Stimulated activated CD8-positive, alpha-beta memory T cell treated with anti-CD3 and anti-CD28 coated beads, Interleukin-4, amount 100 ng/mL, for 48 hours (primary cell): ENCODE data around the gene LIPH.

Experiments
- DNase-seq: peaks from one replicate; pipeline ENCODE4 v3.0.0-alpha.2; 2020

LIPH gene

DNA sequence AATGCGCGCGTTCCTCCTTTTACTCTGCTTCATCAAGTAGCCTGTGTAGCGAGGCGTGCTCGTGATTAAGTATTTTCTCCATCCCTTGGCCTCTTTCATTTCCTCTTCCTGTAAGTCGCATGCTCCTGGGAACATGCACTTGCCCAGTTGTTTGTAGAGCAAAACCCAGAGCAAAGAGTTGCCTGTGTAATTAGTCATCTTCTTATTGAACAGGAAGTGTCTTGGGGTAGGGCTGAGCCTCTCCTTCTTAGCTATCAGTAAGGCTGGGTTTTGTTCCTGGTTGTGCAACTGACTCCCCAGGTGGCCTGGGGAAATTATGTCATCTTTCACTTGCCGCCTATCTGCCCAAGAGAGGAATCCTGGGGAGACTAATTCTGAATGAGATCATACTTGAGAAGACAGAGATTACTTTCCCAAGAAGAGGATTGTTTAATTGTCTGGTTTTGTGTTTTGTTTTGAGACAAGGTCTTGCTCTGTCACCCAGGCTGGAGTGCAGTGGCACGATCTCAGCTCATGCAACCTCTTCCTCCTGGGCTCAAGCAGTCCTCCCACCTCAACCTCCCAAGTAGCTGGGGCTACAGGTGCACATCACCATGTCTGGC lies 14.9 kb downstream of the LIPH start:
- DNase-seq: peak; percentile 56

DNA sequence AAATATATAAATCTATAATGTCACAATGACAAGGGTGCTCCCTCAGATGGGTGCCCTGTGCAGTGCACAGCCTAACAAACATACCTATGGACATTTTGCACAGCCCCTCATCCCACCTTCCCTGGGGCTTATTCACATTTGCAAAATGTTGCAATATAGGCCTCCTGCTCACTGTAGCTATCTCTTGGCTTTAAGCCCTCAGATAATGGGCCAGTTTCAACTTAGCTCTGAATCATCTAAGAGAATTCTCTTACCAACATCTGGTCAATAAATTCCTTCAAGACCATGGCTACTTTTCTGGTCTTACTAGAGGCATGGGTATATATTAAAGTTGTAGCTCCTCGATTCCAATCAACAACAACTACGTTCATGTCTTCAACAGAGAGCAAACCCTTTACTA lies 17.9 kb downstream of the LIPH start:
- no peak for DNase-seq

DNA sequence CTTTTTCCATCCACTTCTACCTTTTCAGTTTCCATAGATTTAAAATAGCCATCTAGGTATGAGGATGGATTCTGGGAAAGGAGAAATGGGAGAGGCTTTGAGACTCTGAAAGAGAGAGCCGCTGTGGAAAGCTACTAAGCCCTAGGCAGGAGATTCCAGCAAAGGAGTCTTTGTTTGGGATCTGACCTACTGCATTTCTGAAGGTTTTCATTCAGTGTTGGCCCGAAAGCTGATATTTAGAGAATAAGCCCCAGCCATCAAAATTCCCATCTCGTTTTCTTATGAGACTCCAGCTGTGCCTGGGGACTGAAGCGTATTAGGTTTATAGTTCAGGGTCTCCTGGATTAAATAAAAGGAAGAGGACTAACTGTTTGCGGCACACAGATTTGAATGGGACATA lies 19.5 kb downstream of the LIPH start:
- DNase-seq: no peak

DNA sequence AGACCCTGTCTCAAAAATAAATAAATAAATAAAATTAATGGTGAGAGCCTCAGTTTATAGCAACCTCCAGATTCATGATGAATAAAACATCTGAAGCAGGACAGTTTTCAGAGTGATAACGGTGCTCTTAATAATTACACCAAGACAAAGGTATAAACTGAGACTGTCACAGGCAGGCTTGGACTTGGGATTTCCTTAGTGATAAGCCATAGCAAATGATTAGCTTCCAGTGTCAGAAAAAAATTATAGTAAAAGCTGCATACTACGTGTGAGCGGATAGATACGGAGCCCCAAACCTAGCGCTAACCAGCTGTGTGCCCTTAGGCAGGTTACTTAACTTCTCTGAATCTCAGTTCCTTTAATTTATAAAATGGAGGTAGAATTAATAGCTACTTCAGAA lies 21.5 kb downstream of the LIPH start:
- DNase-seq: no peak

DNA sequence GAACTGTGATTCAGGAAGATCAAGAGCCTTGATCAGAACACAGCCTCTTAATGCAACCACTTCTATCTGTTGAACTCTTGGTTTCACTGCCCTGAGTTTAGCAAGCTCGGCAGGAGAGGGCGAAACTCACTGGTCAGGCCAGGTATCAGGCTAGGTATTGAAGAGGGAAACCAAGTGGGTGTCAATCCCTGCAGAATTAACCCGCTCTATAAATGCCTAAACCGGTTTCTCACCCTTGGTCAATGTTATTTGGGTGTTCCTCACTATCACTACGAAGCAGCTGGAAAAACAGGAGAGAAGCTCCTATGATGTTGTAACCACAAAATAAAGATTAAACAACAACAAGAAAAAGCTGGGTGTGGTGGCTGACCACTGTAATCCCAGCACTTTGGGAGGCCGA lies 23.9 kb downstream of the LIPH start:
- DNase-seq: no peak

DNA sequence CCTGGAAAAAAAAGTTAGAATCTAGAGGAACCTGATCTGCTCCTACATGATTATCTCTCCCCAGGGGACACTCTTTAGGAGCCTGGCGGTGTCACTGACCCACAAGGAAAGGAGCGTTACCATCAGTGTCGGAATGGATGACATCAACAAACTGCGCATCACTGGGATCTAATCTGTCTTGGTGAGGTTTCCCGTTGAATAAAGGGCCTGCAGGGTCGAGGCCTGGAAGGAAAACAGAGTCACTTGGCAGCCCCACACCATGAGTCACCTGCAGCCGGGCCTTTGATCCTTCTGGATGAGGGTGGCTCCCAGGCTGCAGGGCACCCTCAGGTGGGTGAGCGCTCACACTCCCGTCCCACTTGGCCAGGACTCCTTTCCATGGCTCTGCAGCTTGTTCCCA lies 25.0 kb downstream of the LIPH start:
- DNase-seq: no peak

DNA sequence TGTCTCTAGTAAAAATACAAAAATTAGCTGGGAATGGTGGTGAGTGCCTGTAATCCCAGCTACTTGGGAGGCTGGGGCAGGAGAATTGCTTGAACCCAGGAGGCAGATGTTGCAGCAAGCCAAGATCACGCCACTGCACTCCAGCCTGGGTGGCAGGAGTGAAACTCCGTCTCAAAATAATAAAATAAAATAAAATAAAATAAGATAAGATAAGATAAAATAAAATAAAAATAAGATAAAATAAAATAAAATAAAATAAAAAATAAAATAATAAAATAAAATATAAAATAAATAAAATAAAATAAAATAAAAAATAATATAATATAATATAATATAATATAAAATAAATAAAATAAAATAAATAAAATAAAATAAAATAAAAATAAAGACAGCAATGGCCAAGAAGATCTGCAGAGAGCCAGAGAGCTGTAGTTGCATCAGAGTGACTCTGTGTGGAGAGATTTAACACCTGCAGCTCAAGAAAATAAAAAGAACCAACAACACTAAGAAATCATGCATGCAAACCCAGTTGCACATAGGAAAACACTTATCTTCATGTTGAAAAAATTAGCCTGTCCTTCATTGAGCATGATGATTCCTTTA lies 25.9 kb downstream of the LIPH start:
- no peak for DNase-seq

DNA sequence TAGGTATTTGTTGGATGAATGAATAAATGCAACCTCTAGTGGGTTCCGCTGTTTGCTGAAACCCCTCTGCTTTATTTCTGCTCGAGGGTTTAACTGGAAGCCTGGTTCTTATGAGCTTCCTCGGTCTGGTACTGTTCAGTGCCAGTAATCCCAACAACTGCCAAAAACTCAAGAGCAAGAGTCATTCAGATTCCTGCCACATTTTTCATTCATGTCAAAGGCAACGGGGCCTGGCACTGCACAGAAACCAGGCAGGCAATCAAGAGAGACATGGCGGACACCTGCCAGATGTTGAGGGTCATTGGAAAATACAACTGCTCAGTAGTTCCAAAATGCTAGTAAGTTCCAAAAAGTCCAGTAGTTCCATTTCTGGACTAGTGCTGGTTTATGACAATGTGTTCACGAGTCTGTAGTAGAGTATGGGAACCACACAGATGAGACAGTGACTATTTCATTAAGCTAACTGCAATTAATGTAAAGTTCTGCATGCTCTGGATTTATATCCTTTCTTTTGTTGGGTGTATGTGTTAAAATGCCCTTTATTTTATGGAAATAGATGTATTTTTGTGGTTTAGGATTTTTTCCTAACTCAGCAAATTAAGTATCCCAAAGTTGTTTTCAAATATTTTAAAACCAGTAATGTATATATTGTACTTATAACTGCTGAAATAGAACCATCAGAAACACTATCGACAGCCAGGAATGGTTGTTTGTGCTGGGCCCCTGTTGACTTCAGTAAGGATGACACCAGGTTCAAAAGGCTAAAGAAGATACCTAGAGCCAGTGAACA lies 30.8 kb downstream of the LIPH start:
- no peak for DNase-seq

DNA sequence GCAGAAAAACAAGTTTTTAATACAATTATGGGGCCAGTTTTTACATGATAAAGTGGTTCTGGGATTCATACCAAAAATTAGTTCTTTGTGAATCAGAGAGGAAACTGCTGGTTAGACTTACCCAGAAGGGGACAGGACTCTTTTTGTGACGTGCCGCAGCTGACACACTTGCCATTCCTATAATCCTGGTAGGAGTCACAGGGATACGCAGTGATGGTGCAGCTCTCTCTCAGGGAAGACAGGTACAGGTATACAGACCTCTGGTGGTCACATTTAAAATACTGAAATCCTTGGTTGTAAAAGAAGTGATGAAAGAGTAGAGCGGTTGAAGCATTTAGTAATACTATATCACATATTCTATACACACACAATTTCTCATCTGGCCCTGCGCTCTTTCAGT lies 33.4 kb downstream of the LIPH start:
- no peak for DNase-seq

DNA sequence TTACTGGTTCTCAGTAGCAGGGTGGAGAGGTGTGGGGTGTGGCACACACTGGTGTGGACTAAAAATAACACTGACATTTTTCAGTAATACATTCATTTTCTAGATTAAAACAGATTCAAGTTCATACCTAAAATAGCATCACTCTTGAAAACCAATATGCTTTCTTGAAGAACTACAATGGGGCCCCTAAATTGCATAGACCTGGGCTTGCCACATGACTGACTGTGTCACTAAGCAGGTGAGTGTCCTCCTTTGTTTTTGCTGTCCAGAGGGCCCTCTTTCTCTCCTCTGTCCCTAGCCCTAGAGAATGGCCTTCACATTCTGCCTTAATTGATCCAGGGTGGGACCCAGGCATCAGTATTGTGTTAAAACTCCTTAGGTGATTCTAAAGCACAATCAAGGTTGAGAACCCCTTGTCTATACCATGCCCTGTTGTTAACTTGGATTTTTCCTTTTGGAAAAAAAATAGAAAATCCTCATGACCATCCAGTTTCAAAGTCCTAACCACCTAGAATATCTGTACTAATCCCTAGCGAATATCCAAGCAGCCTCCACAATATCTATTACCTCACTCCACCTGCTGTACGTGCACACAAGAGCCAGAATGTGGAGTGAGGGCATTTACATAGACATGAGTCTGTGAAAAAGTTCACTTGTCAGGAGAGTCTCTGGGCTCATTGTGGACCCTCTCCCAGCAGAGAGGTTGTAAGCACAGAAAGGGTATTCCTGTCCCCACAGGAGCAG lies 34.8 kb downstream of the LIPH start:
- no peak for DNase-seq

DNA sequence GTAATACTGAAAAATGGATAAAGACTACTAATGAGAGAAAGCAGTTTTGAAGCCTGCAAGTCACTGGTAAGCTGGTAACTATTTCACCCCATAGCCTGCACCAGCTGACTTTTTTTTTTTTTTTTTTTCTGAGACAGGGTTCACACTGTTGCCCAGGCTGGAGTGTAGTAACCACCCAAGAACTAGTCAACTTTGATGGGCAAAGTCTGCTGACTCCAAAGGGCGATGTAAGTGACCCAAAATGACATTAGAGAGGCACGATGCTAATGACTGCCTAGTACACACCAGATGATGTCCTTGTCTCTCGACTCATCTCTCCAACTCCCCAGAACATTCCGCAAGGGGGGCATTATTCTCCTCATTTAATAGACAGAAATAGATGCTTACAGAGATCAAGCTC lies 40.7 kb downstream of the LIPH start:
- no peak for DNase-seq

DNA sequence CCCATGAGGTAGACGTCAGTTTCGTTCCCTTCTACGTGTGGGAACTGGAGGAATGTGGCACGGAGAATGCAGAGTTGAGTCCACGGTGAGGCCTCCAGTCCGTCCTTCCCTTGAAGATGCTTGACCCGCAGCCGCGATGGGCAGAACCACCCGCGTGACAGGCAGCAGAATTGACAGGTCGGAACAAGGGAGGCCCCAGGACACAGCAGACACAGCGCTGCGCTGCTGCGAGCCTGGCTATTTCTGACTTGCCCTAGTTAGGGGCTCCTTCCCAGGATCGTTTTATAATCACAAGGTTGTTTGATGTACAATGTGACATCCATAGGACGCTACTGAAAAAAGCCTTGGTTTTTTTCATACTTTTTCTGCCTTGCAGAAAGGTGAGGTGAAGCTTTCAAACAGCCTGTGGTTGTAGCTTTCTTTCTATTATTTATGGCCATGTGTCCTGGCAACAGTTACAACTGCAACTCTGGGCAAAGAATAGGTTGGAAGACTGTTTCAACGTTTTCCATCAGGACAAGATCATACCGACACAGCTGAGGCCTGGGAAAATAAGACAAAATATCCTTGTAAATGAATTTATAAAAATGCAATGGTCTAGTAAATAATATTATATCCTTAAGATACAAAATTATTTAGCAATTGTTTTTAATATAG lies 43.9 kb downstream of the LIPH start:
- DNase-seq: no peak

DNA sequence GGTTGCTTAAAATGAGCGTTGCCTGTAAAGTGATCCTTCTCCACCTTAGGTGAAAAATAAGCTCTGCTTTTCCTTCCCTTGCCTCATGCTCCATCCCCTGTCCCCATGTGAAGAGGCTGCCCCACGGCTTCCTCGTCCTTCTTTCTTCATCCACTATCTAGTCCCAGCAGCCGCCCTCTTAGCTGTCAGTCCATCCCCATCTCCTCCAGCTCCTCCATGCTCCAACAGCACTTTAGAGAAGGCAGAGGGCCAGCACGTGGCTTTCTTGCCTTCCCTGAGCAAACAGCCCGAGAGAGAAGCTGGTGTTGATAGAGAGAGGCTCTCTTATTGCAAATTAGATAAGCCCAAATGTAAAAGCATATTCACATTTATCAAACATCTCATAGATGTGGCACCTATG lies 44.5 kb downstream of the LIPH start:
- DNase-seq: no peak

DNA sequence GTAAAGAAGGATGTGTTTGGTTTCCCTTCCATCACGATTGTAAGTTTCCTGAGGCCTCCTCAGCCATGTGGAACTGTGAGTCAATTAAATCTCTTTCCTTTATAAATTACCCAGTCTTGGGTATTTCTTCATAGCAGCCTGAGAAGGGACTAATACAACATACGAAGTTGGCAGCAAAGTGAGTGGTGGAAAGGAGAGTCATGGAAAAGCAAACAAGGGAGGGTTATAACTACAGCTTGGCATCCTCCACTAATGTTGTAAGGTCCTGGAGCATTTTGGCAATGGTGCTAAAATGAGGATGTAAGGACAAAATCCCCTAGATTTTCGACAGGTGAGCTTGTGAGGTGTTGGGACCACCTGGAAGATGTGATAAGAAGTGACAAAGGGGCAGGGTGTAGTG lies 47.8 kb downstream of the LIPH start:
- DNase-seq: no peak

DNA sequence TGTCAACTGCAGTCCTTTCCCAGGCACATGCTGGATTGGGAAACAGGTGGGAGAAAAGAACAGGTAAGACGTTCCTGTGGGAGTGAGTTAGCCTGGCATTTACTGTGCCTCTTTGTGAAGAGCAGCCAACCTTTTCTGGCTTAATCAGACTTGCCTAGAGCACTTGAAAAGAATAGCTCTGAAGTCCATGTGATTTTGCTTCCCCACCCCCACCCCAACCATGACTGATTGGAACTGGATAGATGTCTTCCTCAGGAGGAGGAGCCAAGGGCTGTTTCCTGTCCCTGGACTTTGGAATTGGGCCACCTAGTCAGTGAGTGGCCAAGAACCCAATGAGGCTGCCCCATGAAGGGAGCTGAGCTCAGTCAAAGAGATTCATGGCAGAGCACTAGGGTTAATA lies 48.9 kb downstream of the LIPH start:
- no peak for DNase-seq

DNA sequence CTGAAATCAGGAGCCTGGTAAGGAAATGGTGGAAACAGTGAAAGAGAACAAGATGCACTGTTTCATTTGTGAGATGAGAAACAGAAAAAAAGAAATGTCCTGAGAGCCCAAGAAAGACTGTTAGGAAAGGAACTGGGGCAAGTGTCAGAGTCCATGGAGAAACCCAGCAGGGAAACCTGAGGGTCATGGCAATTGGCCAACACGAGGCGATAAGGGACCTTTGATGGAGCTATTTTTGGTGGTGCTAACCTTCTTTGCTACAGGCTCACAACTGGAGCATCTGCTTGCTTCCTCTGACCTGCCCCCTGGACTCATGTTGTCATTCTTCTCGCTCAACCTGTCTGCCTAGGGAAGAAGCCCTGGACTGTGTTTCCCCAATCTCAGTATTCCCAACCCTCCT lies 49.4 kb downstream of the LIPH start:
- DNase-seq: no peak

DNA sequence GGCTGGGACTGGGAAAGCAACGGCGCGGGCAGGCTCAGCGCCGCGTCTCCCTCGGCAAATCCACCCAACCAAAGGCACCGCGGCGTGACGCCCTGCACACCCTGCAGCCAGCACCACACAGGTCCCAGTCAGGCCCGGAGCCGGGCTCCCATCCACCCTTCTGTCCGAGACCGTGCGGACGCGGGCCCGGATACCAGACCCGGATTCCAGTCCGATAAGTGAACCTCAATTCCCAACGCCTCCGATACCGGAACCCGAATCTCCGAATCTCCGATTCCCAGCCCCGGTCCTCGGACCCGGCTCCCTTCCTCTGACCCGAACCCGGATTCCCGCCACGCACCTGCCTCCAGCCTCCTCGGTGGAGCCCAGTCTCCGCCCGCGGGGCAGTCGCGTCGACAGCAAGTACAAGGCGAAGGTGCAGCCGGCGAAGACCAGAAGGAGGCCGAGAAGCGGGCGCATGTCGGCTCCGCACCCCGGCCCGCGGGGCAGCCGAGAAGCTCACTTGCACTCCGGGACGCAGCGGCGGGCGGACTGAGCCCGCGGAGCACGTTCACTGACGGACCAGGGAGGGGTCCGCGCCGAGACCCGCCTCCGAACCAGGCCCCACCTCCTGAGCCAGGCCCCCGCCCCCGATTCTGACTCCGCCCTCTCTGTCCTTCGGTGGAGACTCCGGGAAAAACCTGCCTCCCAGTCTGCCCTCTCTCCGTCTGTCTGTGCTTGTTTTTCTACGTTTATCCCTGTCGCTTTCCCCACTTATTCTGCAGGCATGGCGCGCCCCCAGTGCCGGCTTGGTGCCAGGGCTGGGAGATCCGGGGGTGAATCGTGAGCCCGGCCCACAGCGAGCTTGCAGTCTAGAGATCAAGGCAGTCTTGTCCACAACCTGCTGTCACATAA lies 53.6 kb downstream of the LIPH start, which contains the start of gene TMEM41A:
TMEM41A (minus strand) TSS at position 533 of the 894 bp plus-strand sequence; CDS start at position 459, 74 bp downstream.
- peak; percentile 95 for DNase-seq

DNA sequence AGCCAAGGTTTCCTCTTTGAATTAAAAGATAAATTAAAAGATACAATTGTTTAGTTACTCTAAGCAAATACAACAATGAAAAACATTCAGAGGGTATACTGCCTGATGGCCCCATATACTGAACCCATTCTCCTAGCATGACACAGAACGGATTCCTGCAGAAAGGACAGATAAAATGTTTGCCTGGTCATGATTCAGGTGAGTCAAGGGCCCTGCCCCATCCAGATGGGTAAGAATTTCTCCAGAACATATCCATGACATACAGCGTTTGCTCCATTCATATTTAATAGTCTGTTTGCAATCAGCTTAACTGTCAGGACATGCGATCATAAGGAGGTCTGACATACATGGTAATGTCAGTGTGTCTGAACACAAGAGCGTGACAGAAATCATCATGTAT lies 62.1 kb downstream of the LIPH start:
- no peak for DNase-seq

DNA sequence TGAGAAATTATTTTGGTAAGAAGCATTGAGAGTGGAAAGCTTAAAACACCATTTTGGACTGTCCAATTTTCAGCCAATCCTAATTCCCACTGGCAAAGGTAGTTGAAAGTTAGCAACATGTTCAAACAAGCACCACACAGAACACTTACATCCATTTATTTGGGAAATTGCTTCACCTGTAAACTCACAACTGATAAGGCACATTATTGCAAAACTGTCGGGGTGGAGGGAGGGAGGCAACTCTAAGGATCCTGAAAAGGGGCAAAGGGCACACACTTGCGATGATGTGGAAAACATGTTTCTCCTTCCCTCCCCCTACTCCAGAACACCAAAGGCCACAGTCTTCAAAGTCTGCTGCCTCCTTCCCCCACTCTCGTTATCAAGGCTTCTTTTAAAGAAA lies 62.9 kb downstream of the LIPH start:
- DNase-seq: no peak

DNA sequence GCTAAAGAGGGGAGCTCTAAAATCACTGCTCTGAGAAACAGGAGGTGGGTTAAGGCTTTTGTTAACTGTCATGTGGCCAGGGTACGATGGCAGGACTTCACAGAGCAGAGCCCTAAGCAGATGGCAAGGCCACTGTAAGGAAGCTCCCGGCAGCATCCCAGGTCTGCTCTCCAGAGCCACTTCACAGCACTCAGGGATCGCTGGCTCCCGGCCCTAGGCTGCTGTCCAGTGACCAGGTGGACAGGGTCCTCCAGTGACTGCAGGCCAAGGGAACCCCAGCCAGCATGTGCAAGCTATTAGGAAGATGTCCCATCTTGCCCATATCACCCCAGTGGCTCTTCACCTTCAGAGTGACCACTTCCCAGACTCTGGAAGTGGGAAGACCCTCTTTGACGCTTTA lies 63.9 kb downstream of the LIPH start:
- no peak for DNase-seq

DNA sequence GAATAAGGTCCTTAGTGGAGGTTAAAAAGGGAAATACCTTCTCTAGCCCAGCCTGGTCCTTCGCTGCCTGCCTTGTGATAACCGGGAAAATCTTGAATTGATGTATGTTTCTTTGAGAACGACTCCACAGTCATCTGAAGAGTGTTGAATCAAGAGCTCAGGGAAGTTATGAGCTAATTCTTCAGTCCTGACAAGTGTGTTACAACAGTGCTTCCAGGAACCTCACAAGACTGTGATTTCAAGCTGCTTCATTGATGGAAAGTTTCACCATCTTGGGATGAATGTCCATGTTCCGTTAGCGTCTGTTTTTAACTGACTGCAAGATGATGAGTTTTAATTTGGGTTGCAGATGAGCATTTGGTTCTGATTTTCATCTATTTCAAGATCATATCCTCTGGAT lies 66.0 kb downstream of the LIPH start:
- no peak for DNase-seq

DNA sequence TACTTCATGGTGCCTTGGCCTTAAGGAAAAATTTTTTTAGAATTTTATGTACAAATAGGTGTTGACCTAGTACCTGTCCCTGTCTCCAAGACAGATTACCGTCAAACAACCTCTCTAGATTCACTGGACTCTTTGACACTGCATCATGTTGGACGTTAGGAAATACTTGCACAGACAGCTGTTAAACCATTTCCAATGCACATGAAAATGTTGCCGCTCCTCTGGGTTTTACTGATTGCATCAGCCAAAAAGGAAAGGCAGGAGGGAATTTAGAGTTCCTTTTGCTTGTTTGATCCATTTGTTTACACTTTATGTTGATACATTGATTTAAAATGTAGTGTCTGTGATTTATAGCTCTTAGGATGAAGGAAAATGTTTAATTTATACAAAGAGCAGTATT lies 68.1 kb downstream of the LIPH start:
- no peak for DNase-seq
